Esophagus squamous epithelium (tissue), 5 donors: ENCODE results near the gene CISH. TPM values are rescaled to one million over a fixed set of nuclear protein-coding genes. Genes with fewer than 3 reads are reported as not detected.

Experiments
- DNase-seq: peaks from one replicate; lab custom pipeline; 2025; lab: John Stamatoyannopoulos, UW
- H3K27ac ChIP-seq, 4 donors: fragments of 200-600 bp; sonication (generic); one replicate each; pipeline ENCODE4 v1.5.1; 2016 to 2019; ENCODE audit warnings: mild to moderate bottlenecking in 1 of 4
- H3K27me3 ChIP-seq, 4 donors: fragments of 200-600 bp; sonication (generic); 1 replicate in 3 of 4; 2 replicates in 1 of 4; pipeline versions ENCODE4 v1.5.1 to v1.6.0; 2017 to 2021; ENCODE audit warnings: antibody characterized with exemption in 1 of 4
- H3K36me3 ChIP-seq, 3 donors: fragments of 200-600 bp; sonication (generic); one replicate each; pipeline ENCODE4 v1.5.1; 2016 to 2019
- H3K4me1 ChIP-seq, 3 donors: fragments of 200-600 bp; sonication (generic); one replicate each; pipeline ENCODE4 v1.5.1; 2017 to 2019
- H3K4me3 ChIP-seq, 4 donors: fragments of 200-600 bp; sonication (generic); 1 replicate in 3 of 4; 2 replicates in 1 of 4; pipeline ENCODE4 v1.5.1; 2016 to 2019; ENCODE audit warnings: mild to moderate bottlenecking in 2 of 4, moderate library complexity in 1 of 4
- H3K9me3 ChIP-seq, 3 donors: fragments of 200-600 bp; sonication (generic); one replicate each; pipeline ENCODE4 v1.5.1; 2016 to 2019
- CTCF ChIP-seq, 6 experiments: fragments of 450-650 bp in 4 of 6; fragments of 200-600 bp in 2 of 6; sonication (generic) in 2 of 6; IDR thresholded peaks; one replicate each; pipeline ENCODE4 v1.5.1; 2016 to 2019; ENCODE audit warnings: antibody characterized with exemption in 6 of 6, mild to moderate bottlenecking in 4 of 6, moderate library complexity in 4 of 6
- POLR2A ChIP-seq, 4 donors: fragments of 450-650 bp; IDR thresholded peaks; one replicate each; pipeline ENCODE4 v1.6.1; 2017; ENCODE audit warnings: antibody characterized with exemption in 4 of 4, mild to moderate bottlenecking in 4 of 4, moderate library complexity in 3 of 4
- WGBS, 2 donors: methylation state at CpG; one replicate each; pipeline ENCODE4 v1.1.5; 2018; 5-methylcytosine and 5-hydroxymethylcytosine counted together
- intact Hi-C: fragments of 100-400 bp; cut with DNase I; formaldehyde crosslinking; loops from one replicate; pipeline ENCODE4 v1.15.0; 2022
- total RNA-seq, 4 donors: library from RNA; depleted of rRNA; stranded (reverse); fragments of >200 nt; gene quantifications; one replicate each; pipeline ENCODE4 v1.1.0, GENCODE V29; 2016
- donor health status: DM: yes; HTN: yes; CAD: no.

The CISH gene
- total RNA-seq, 4 donors from 2014 or later = 3.1 to 11.1 (median 6.8) TPM

- H3K36me3 ChIP-seq = peaks cover 11 to 63% (median 15%) of the 10 kb centered on the region in 3 donors
- no peak overlapping the region for H3K27ac ChIP-seq
- peaks cover 5 to 27% (median 6%) of the 10 kb centered on the region in 3 donors for H3K4me1 ChIP-seq
- H3K9me3 ChIP-seq = no peaks in the 10 kb centered on the region
- no peaks in the 10 kb centered on the region for H3K27me3 ChIP-seq
- WGBS, 2 donors = 60 to 84% methylated on average over 3 to 4 of the region's 6 CpGs
- H3K4me3 ChIP-seq = no peak overlapping the region
- no peak for TF ChIP-seq CTCF (IDR thresholded peaks at IDR 0.05)
- TF ChIP-seq POLR2A (IDR thresholded peaks at IDR 0.05) = no peak
- no peak for DNase-seq
- intact Hi-C loops = no loop called here
Observed at GRCh38 chr3:50639055-50639494, 27.5 kb upstream of the CISH start.

- H3K27me3 ChIP-seq = no peaks in the 10 kb centered on the region
- intact Hi-C loops = no loop called here
- H3K4me3 ChIP-seq = no peak overlapping the region
- WGBS, 2 donors = 58 to 71% methylated on average over 3 of the region's 3 CpGs
- H3K9me3 ChIP-seq = no peaks in the 10 kb centered on the region
- peaks cover 5 to 38% (median 6%) of the 10 kb centered on the region in 3 donors for H3K4me1 ChIP-seq
- H3K27ac ChIP-seq = no peak overlapping the region
- peaks cover 11 to 51% (median 14%) of the 10 kb centered on the region in 3 donors for H3K36me3 ChIP-seq
- TF ChIP-seq CTCF (IDR thresholded peaks at IDR 0.05) (no peak), POLR2A (IDR thresholded peaks at IDR 0.05) (no peak)
- no peak for DNase-seq
Observed at GRCh38 chr3:50637945-50638344, 26.4 kb upstream of the CISH start.

- Histone ChIP-seq H3K4me3 (no peak overlapping the region), H3K36me3 (peaks cover 7 to 42% (median 14%) of the 10 kb centered on the region in 3 donors), H3K9me3 (no peaks in the 10 kb centered on the region), H3K27ac (peak overlapping the region in 1 of 4 donors; percentile 31), H3K4me1 (peaks cover 5 to 41% (median 6%) of the 10 kb centered on the region in 3 donors), H3K27me3 (no peaks in the 10 kb centered on the region)
- no peak for DNase-seq
- intact Hi-C loops = no loop called here
- 70 to 87% methylated on average over 3 to 4 of the region's 4 CpGs for WGBS, 2 donors
- TF ChIP-seq POLR2A (IDR thresholded peaks at IDR 0.05) = no peak
- no peak for TF ChIP-seq CTCF (IDR thresholded peaks at IDR 0.05)
Observed at GRCh38 chr3:50637011-50637410, 25.4 kb upstream of the CISH start.

- H3K27ac ChIP-seq = no peak overlapping the region
- H3K4me3 ChIP-seq = no peak overlapping the region
- H3K36me3 ChIP-seq = peaks cover 0 to 28% (median 0%) of the 10 kb centered on the region in 3 donors
- no peaks in the 10 kb centered on the region for H3K9me3 ChIP-seq
- TF ChIP-seq CTCF (IDR thresholded peaks at IDR 0.05) (no peak), POLR2A (IDR thresholded peaks at IDR 0.05) (no peak)
- H3K27me3 ChIP-seq = no peaks in the 10 kb centered on the region
- intact Hi-C loops = no loop called here
- peaks cover 8 to 59% (median 9%) of the 10 kb centered on the region in 3 donors for H3K4me1 ChIP-seq
- DNase-seq = no peak
Observed at GRCh38 chr3:50635066-50635465, 23.5 kb upstream of the CISH start.

GRCh38 chr3:50633230-50633790 is 21.7 kb upstream of the CISH start:
- Histone ChIP-seq H3K9me3 (no peaks in the 10 kb centered on the region), H3K27ac (no peak overlapping the region), H3K27me3 (no peaks in the 10 kb centered on the region), H3K36me3 (peaks cover 0 to 20% (median 0%) of the 10 kb centered on the region in 3 donors), H3K4me1 (peaks cover 12 to 64% (median 15%) of the 10 kb centered on the region in 3 donors), H3K4me3 (no peak overlapping the region)
- DNase-seq = no peak
- intact Hi-C loops = no loop called here
- 62 to 64% methylated on average over 5 of the region's 5 CpGs for WGBS, 2 donors
- no peak for TF ChIP-seq POLR2A (IDR thresholded peaks at IDR 0.05)
- TF ChIP-seq CTCF (IDR thresholded peaks at IDR 0.05) = no peak
